HPDE6-E6E7 (cell line): ENCODE data around the gene TLL1.
A peak's percentile ranks its signal among the peaks of the same experiment; 100 is the strongest.

Experiments used
- DNase-seq: peaks from one replicate; pipeline ENCODE4 v3.0.0; 2011; ENCODE audit warnings: missing footprints; ENCODE audit errors: extremely low spot score

The TLL1 gene

DNA sequence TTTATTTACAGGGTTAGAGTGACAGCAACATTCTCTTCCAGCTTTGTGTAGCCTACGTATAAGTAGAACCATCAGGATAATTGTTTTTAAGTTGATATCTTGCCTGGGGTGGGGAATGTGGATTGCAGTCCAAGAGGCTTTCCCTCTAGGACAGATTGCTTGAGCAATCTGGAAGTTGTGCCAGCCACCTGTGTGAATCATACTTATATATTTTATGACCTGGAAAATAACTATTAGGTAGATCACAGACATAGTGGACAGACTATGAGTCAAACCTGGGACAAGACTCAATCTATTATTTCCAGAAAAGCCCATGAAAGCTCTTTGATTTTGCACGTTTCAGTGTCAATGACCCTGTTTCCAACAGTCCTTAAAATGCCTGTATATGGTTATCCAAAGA, 98.9 kb downstream of the TLL1 start:
- DNase-seq, result no peak

DNA sequence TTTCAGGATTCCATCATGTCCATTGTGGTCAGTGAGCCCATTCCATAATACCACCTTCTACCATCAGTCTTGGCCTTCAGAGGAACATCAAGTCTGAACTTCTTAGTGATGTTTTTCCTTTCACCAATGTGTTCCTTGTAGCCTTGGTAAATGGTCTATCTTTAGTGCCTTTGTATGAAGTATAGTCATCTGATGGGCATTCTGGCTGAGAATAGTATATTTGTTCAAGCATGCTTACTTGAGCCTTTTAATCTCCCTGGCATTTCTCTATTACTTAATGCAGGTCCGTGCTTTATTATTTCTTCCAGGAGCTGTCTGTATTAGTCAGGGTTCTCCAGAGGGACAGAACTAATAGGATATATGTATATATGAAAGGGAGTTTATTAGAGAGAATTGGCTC, 99.7 kb downstream of the TLL1 start:
- peak; percentile 36 for DNase-seq

DNA sequence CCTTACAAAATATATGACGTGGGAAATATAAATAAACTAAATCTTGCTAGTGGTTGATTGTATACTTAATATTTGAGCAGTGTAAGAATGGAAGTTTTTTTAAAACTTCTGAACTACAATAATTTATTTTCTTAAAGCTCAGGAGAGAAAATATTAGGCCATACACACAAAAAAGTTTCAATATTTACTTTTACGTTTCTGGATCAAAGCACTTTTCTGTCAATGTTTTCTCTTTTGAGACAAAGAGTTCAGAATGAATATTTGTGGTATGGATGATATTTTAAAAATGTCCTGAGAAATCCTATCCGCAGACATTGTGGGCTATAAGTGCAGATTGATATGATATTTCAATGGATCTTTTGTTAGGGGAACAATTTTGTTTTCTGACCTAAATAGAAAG, 109.9 kb downstream of the TLL1 start:
- DNase-seq, result no peak

DNA sequence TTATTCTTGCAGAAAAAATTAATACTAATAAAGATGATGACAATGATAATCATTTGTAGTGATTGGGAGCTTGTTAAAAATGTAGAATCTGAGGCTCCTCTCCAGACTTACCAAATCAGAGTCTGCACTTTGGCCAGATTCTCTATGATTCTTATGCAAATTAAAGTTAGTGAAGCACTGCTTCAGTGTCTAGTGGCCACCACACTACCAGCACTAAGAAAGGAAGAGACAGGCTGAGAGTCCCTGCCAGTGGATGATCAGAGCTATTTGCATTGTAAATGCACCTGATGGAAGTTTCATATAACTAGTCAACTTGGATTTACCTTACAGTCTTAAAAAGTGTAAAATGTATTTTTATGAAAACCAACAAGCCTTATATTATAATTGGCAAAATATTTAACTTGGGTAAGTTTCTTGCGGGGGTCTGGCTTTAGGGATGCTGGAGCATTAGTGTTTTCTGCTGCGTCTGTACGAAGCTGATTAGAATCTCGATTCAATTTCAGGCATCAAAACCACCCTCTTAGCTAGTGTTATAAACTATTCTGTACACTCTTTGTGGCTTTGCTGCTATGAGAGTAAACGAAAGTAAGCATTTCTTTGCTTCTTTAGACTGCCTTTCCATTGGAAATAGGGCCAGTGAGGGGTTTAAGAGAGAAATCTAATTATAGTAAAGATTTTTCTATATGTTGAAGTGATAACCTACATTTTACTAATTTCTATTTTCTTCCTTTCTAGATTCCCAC, 114.1 kb downstream of the TLL1 start:
- no peak for DNase-seq

DNA sequence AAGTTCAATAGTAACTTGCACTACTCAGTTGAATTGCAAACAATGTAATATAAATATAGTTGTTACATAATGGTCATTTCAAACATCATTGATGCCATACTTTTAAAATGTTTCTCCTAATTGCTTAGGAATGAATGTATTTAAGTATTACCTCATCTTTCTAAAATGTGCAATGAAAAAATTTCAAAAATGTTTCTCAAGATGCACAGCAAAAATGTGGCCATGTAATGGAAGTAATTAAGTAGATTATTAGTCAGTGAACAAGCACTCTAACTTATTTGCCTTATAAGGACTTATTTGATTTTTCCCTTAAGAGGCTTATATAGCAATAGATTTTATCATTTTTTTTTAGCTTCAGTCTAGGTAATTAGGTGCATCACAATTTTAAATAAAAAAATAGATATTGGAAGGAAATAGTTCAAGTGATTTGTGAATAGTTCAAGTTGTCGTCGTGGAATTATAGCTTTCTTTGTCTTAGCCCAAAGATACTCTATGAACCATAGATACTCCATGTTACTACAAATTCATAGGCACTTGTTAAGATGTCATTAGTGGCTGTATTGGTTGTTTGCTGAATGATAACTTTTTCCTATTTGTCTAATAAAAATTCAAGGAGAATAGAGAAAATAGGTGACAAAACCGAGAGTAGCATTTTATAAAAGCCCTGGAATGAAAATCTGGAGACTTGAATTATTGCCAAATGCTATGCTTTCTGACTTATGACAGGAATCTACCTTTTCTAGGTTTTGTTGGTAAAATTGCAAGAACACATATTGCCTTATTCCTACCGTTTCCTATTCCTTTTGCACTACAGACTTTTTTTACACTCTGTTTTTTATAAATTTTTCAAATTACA, 118.5 kb downstream of the TLL1 start:
- no peak for DNase-seq

DNA sequence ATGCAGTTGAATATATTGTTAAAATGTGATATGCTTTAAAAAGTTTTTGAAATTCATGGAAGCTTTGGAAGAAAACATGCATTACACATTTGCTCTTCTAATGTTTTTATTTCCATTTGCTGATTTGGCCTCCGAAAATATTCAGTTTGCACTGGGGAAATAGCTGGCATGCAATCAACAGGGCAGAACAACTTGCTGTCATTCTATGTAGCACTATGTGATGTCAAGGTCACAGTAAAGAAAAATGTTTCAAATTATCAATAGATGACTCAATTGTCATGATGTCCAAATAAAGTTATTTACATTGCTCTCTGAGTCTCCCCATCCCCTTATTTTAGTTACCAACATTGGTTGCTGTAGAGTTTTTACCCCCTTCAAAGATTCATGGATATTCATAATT, 119.2 kb downstream of the TLL1 start:
- DNase-seq, result no peak

DNA sequence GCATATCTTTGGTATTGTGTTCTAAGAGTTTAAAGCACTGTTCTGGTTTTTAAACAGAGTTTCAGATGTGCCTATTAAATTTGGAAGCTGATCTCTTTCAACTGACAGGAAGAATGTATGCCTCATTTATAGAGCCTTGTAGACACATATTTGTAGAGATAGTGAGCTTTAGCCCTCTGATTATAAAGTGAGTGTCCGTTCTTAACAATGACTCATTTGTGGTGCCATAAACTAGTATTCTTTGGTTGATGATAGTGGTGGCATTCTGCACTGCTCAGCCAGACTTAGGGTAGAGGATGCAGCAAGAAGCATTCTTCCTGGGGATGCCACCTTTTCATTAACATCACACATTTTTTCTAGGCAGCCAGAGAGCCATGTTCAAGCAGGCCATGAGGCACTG, 121.7 kb downstream of the TLL1 start:
- no peak for DNase-seq

DNA sequence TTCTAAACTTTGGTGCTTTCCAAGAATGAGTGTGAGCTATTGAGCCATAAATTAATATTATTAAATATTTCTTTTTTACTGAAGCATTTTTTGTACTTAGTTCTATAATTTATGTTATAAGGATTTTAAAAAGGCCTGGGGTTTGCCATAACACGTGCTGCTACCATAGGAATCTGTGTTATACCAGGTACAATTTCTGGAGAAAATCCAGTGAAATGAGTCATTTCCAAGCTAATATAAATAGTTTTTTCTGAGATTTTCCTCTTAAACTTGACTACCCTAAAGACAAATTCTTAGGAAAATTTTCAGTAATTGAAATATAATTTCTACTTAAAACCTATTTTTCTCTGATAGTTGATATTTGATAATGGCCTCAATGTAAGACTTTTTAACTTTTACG, 130.8 kb downstream of the TLL1 start:
- no peak for DNase-seq

DNA sequence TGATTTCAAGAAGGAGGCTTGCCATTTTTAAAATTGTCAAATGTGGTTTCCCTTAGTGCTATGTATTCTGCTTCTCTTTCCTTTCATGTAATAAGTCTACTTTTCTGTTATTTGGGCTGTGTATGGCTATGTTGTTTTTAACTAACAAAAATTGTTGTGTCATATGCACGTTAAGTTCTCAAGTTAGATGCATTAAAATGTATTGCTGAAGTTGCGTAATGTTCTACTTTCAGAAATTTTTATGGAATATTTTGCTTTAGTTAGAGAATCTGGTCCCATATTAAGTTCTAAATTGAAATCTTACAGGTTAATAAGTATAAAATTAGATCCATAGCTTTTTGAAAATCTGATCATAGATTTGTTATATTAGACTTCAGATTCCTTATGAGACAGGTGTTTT, 133.2 kb downstream of the TLL1 start:
- DNase-seq, result no peak

DNA sequence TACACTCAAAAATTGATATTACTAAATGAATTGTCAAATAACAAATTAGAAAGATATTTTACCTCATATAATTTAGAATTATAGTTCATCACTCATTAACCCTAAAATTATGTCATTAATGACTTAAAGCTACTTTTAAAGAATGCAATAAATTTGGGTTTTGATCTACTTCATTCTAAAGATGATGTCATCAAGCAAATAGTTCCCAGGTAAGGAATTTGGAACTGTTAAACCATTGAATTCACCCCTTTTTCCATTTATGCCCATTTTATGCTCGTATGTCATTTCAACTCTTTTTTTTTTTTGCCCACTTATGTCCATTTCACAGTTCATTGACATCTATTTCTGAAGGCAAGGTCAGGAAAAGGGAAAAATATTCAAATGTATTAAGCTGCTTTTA, 135.5 kb downstream of the TLL1 start:
- DNase-seq, result no peak

DNA sequence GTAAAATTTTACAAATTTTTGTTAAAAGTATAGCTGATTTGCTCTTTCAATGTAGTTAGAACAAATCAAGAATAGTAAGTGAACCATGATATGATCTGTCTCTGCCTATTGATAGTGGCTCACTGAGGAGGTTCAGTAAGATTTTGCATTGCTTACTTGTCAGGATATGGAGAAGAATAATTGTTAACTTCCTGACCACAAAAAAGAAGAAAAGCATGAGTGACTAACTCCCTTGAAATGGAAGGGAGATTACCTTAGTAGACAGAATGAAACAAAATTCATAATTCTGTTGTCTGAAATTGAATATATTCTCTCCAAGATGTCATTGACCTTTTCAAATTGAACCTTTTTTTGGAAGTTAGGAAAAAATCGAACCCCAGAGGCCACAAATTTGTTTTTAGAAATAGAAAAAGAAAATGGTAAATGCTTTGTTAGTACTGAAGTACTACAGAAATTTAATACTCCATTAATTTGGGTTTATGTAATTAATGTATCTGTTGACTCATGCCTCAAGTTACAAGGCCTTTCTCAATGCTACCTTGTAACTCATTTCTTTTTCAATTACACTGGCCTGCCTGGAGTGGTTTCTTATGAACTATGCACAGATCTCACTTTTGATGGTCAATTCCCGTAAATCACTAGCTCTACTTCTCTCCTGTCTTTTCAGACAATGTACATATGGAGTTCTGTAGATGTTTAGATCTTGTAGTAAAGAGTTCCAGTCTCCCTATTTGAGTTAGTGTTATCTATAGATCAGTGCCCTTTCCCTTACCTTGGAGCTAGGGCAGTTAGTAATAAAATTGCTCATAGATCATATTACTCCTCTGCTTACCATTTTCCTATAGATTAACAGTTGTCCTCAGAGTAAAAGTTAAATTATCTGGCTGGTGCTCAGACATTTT, 139.3 kb downstream of the TLL1 start:
- DNase-seq, result peak; percentile 20

DNA sequence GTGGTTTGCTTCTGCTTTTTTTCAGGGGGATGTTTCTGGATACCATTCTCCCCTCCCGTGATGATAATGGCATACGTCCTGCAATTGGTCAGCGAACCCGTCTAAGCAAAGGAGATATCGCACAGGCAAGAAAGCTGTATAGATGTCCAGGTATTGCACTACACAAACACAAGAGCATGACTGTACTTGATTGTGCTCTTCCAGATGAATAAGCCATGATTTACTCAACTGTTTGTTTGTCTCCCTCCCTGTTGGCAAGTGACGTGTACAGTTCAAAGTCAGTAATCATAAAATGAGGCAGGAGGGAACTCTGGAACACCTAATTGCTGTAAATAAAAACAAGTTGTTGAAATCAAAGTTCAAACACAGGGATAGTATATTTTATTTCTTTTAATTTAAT, 141.4 kb downstream of the TLL1 start:
- DNase-seq, result peak; percentile 66

DNA sequence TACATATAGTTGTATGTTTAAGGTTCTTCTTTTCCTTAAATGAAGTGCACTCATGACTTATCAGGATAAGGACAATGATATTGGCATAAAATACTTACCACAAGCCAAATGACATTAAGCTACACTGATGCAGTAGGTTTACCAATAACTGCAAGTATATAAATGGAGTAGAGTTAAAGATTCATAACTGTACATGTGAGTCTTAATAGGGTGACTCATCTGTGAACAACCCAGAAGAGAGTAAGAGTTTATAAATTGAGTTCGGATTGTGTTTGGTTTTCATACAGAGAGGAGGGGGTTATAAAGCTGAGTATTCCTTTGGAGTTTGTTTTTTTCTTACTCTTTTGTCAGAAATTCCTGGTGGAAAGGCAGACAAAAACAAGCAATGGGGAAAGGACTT, 144.8 kb downstream of the TLL1 start:
- no peak for DNase-seq

DNA sequence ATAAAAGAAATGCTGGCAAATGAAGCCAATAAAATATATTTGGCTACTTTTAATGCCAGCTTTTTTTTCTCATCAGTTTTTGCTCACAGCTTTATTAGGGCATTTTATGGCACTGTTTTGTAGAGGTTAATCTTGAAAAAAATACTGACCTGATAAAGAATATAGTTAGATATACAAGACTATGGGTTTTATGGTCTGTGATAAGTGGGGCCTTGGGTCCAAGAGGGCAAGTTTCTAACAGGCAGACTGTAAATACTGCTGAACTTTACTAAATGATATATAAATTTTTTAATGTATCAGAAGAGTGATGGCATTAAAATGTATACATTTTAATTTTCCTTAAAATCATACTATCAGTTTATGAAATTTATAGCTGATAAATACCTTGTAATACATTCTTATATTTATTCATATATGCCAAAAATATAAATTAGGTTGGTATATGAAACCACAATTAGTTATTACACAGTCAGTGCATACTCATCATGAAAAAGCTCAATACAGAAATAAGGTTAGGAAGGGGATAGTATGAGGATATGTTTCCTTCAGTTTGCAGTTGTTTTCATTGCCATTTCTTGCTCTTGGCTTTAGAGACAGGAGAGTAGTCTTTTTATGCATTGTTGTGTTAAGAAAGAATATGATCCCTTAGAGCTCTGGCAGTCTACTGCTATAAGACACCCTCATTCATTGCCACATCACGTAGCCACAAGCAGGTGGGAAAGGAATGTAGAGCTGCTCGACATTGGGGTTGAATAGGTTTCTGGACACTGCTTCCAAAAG, 146.6 kb downstream of the TLL1 start:
- DNase-seq, result no peak

DNA sequence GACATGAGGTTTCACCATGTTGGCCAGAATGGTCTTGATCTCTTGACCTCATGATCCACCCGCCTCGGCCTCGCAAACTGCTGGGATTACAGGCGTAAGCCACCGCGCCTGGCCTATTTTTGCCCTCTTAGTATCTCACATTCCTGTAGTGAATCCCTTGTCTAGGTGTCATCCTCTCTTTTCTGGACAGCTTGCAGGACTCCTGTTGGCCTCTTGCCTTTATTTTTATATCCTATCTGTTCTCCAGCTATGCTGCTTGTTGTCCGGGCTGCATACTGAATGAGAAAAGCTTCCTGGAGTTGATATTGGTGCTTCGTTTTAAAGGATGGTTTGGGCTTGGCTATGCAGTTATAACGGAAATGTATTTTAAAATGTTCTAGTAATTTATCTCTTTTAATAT, 148.6 kb downstream of the TLL1 start:
- DNase-seq, result no peak

DNA sequence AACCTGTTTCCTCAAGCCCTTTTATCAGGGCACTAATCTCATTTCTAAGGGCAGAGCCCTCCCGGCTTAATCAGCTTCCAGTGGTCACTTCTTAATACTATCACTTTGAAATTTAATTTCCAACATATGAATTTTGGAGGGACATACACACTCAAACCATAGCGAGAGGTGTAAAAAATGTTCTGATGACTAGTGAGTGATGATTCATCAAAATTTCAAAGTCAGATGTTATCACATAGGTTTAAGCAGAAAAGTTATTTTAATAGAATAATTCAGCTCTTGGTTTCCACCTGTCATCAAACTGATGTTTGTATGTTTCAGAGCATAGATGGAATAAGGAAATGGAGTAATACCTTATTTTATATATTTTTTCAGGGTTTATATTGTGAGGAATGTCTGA, 161.9 kb downstream of the TLL1 start:
- no peak for DNase-seq

DNA sequence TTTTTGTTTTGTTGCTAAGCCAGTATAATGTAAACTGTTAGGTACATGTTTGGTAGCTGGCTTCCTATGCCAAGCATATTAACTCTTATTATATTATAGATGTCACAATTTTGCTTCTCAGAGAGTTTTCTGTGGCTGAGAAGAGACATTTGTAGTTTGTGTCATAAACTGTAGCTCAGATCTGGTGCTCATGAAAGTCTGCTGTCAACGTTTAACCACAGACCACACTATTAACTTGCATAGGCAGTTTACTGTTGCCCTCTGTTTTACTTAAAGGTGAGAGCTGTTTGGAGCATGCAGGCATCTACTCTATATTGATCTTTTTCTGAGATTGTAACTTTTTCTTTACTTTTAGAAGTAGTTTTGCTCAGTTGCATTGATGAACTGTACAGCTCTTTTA, 166.8 kb downstream of the TLL1 start:
- no peak for DNase-seq

DNA sequence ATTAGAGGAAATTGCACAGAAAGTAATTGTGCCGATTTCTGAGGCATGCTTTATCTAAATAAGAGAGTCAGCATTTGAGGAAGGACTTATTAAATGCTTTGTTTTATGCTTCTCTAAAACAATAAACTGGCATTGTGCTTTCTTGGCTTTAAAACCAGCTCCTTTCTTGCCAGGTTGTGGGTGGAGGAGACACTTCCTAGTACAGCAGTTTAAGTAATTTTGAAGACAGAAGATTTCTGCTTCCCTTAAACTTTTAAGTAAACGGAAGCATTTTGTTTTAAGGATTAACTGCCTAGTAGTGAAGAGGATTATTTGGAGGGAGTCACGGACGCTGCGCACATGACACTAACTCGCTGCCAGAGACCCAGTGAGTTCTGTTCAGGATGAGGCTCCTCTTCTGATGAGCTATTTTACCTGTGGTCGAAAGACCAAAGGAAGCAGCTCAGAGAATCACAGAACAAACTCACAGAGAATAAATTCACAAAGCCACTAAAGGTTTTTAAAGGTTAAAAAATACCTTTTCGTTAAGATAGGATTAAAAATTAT, 169.5 kb downstream of the TLL1 start:
- no peak for DNase-seq

DNA sequence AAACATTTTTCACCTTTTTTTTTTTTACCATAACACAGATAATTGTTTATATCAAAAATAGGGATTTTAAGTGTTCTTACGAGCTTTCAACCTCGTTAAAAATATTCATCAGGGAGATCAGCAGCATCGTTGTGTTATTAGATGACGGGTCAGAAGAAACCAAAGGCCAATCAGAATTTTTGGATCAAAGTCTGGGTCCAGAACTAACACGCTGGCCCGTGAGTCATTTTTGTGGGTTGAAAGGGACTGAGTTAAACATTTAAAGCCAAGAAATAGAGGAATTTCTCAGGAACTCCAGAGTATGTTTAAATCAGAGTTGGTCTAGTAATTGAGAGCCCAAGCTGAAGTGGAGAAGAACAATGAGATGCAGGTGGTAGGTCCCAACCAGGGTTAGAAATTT, 170.8 kb downstream of the TLL1 start:
- no peak for DNase-seq

DNA sequence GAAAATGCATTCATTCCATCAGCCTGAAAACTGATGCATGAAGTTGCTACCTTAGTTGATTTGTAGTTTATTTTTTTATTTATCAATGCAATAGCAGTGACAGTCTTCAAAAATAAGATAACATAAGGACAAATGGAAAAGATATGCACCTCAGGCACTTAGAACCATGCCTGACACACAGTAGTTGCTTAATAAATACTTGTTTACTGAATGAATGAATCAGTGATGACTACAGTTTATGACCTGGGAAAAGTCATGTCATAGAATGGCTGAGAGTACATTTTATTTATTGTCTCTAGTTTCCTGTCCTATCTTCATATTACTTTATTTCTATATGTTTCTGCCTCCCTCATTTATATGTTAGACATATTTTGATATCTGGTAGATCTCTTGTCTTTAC, 171.8 kb downstream of the TLL1 start:
- no peak for DNase-seq

DNA sequence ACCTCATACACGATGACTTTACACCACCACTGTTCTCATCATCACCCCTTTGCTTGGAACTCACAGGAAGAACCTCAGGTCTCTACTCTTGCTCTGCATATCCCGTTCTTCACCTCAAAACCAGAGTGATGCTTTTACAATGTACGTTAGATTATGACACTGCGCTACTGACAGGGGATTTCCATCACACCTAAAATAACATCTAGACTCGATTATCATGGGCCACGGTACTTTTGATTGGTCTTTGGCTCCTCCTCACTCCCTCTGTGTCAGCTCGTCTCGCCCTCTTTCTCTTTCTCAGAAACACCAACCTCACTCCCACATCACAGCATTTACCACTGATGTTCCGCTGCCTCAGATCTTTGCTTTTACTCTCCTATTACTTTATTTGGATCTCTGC, 172.4 kb downstream of the TLL1 start:
- no peak for DNase-seq
